Lung microvascular endothelial cell (primary cell): ENCODE measurements around the gene UBR7. TPM values are rescaled to one million over a fixed set of nuclear protein-coding genes. Genes with fewer than 3 reads are reported as not detected.
"Not testable (repeated sequence)": the region's sequence is repeated elsewhere in the genome, so short reads cannot be mapped to it uniquely, and the experiment has no call there.

ENCODE experiments used
- DNase-seq, 2 donors: peaks; one replicate each; pipeline versions ENCODE4 v3.0.0 to v3.0.0-alpha.2; 2010; ENCODE audit warnings: low read depth in 2 of 2
- total RNA-seq: library from RNA; depleted of rRNA; stranded (reverse); fragments of >200 nt; gene quantifications from 2 replicates; pipeline ENCODE4 v1.2.1, GENCODE V29; 2014

The UBR7 gene
- total RNA-seq: 36.4 and 45.8 TPM in 2 replicates

DNA sequence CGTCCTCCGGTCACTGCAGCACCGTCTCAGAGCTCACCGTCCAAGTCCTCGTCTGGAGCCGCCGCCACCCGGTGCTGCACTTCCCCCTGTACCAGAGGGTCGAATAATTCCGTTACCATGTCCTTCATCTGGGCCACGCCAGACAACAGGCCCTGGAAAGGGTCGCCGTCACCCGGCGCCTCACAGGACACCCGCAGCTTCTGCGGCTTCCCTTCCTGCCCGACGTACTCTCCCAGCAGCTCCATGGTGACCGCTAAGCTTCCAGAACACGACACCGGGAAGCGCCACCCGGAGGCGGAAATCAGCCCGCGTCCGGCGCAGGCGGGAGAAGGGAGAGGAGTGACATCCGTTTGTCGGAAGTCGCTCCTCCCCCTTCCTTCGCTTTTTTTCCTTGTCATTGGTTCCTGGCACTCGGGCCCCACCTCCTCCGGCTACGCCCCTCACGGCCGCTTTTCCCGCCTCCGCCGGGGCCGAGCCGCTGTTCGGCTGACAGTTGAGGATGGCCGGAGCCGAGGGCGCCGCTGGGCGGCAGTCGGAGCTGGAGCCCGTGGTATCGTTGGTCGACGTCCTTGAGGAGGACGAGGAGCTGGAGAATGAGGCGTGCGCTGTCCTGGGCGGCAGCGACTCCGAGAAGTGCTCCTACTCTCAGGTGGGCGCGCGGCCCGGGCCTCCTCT is at the start of gene UBR7, which contains the start of gene GON7:
UBR7 (plus strand) TSS at position 464 of the 675 bp plus-strand sequence; CDS start at position 500, 36 bp downstream.
GON7 (minus strand) TSS at position 273 of the 675 bp plus-strand sequence; CDS start at position 245, 28 bp downstream.
- DNase-seq: peak; percentile 97

DNA sequence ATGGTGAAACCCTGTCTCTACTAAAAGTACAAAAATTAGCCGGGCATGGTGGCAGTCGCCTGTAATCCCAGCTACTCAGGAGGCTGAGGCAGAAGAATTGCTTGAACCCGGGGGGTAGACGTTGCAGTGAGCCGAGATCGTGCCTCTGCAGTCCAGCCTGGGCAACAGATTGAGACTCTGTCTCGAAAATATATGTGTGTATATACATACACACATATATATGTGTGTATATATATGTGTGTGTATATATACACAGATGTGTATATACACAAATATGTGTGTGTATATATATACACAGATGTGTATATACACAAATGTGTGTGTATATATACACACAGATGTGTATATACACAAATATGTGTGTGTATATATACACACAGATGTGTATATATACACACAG is 48.7 kb upstream of the UBR7 start:
- DNase-seq: not testable (repeated sequence)

GRCh38 chr14:93159625-93160352 is 47.3 kb upstream of the UBR7 start:
- not testable (repeated sequence) for DNase-seq

DNA sequence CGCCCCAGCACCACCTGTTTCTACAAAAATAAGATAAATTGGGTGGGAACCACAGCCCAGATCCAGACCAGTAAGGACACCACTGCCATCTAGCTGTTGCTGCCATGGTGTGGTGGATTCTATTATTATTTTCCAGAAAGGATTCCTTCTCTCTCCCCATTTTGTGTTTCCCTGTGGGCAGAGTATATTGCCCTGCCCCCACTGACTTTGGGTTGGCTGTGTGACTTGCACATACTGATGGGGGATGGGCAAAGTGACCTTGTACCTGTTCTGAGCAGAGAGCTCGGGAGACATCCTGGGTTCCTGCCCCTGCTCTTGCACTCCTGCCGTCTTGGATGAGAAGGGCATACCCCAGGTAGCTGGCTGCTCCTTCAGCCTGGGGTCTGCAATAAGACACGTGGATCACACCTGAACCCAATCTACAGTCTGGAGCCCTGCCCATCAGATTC is 46.7 kb upstream of the UBR7 start:
- DNase-seq: peak; percentile 6 to 36

GRCh38 chr14:93161411-93161940 is 45.6 kb upstream of the UBR7 start:
- DNase-seq: no peak

DNA sequence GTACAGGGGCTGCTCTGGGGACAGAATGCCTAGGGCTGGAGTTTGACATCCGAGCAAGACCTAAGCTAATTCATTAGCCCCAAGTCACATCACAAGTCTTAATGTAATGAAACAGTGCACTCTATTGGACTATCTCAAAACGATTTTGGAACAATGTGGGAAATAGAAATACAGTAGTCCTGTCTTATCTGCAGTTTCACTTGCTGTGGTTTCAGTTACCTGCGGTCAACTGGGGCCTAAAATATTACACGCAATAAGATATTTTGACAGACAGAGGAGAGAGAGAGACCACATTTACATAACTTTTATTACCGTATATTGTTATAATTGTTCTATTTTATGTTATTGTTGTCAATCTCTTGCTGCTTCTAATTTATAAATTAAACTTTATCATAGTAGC is 43.5 kb upstream of the UBR7 start:
- no peak for DNase-seq

DNA sequence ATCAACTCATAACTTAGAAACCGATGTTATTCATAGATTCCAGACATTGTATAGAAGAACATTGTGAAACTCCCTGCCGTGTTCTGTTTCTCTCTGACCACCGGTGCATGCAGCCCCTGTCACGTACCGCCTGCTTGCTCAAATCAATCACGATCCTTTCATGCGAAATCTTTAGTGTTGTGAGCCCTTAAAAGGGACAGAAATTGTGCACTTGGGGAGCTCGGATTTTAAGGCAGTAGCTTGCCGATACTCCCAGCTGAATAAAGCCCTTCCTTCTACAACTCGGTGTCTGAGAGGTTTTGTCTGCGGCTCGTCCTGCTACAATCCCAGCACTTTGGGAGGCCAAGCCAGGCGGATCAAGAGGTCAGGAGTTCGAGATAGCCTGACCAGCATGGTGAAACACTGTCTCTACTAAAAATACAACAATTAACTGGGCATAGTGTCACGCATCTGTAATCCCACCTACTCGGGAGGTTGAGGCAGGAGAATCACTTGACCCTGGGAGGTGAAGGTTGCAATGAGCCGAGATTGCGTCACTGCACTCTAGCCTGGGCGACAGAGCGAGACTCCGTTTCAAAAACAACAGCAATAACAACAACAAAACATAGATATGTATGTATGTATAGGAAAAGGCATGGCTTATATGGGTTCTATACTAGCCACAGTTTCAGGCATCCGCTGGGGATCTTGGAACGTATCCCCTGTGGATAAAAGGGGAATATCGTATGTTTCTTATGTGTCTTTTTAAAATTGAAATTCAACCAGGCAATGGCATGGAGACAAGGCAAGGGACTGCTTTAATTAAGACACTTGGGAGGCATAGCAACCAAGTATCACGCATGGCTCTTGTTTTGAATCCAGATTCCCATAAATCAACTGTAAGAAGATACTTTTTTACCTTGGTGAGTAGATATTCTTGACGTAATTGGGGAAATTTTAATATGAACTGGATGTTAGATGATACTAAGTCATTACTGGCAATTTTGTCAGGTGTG is 41.5 kb upstream of the UBR7 start:
- DNase-seq: not testable (repeated sequence)

DNA sequence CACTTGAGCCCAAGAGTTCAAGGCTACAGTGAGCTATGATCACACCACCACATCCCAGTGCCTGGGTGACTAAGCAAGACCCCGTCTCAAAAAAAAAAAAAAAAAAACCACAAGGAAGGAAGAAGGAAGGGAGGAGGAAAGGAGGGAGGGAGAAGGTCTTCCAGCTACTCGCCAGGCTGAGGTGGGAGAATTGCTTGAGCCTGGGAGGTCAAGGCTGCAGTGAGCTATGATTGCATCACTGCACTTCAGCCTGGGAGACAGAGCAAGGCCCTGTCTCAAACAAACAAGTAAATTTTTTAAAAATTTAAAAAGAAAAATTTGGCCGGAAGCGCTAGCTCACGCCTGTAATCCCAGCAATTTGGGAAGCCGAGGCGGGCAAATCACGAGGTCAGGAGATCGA is 38.4 kb upstream of the UBR7 start:
- DNase-seq: not testable (repeated sequence)

DNA sequence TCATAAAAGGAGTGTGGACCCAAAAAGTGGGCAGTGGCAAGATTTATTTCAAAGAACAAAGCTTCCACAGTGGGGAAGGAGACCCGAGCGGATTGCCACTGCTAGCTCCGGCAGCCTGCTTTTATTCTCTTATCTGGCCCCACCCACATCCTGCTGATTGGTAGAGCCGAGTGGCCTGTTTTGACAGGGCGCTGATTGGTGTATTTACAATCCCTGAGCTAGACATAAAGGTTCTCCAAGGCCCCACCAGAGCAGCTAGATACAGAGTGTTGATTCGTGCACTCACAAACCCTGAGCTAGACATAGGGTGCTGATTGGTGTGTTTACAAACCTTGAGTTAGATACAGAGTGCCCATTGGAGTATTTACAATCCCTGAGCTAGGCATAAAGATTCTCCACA is 37.4 kb upstream of the UBR7 start:
- not testable (repeated sequence) for DNase-seq

DNA sequence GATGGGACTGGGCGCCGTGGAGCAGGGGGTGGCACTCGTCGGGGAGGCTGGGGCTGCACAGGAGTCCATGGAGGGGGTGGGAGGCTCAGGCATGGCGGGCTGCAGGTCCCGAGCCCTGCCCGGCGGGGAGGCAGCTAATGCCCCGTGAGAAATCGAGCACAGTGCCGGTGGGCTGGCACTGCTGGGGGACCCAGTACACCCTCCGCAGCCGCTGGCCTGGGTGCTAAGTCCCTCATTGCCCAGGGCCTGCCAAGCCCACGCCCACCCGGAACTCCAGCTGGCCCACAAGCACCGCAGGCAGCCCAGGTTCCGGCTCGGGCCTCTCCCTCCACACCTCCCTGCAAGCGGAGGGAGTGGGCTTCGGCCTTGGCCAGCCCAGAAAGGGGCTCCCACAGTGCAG is 36.9 kb upstream of the UBR7 start:
- not testable (repeated sequence) for DNase-seq

GRCh38 chr14:93171376-93171775 is 35.7 kb upstream of the UBR7 start:
- DNase-seq: no peak

DNA sequence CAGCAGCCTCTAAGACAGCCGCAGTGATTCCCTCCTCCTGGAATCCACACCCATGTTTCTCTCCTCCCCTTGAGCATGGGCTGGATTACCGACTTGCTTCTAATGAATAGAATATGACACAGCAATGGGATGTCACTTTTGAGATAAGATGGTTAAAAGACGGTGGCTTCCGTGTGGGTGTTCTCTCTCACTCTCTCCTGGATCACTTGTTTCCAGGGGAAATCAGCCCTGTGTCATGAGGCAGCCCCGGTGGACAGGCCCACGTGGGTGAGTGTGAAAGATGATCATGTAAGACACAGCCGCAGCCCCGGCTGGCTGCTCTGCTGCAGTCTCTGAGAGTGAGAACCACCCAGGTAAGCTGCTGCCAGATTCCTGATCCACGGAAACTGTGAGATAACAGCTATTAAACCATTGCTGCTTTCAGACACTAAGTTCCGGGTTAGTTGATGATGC is 33.1 kb upstream of the UBR7 start:
- peak in 1 of 2 donors; percentile 15 for DNase-seq

GRCh38 chr14:93174731-93175130 is 32.3 kb upstream of the UBR7 start:
- not testable (repeated sequence) for DNase-seq

DNA sequence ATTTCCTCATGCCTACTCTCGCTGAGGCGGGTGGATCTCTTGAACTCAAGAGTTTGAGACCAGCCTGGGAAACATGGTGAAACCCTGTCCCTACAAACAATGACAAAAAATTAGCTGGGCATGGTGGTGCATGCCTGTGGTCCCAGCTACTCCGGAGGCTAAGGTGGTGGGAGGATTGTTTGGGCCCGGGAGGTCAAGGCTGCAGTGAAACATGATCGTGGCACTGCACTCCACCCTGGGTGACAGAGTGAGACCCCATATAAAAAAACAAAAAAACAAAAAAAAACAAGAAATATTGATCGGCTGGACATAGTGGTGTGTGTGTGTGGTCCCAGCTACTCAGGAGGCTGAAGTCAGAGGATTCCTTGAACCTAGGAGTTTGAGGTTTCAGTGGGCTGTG is 31.6 kb upstream of the UBR7 start:
- no peak for DNase-seq

- no peak for DNase-seq
Observed at GRCh38 chr14:93183596-93184317, 23.3 kb upstream of the UBR7 start.

DNA sequence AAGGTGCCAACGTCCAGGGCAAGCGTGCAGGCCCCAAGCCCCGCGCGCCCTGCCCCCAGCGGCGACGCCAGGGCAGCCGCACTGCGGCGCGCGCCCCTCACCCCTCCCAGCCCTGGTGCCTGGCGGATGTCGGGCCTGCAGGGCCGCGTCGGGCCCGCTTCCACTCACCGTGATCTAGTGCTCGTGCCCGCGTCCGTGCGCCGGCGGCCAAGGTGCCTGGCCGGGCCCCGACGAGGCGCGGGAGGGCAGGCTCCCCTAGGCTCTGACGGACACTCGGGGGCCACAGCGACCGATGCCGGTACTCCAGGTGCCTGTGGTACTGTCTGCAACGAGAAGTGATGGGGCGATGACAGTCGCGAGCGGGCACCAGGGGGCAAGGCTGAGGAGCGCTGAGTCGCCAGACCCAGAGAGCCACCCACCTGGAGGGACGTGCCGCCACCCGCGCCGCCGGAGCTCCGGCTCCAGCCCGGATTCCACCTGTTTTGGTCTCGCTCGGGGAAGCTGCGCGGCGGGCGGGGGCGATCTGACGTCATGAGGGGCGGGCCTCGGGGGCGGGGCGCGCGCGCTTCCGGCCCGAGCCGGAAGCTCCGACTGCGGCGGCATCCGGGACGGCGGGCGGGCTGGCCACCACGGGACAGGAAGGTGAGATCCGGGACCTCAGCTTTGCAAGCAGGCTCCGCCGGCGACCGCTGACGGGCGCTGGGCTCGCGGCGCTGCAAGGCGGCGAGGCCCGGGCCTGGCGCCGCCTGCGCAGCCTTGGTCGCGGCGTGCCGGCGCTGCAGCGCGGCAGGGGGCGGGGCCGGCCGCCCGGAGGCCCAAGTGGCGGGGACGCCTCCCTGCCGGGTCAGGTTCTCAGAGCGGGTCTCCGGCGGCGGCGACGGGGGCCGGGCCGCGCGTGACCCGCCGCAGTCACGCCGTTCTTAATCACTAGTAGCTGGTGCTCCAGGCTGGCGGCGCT is 22.4 kb upstream of the UBR7 start, which contains the start of the genes LYSET and MOAP1:
LYSET (plus strand) TSS at position 927 of the 958 bp plus-strand sequence. CDS start 89 bp downstream, outside the sequence.
MOAP1 (minus strand) TSS at position 507 of the 958 bp plus-strand sequence. CDS start 655 bp downstream, outside the sequence.
- peak; percentile 94 to 96 for DNase-seq

DNA sequence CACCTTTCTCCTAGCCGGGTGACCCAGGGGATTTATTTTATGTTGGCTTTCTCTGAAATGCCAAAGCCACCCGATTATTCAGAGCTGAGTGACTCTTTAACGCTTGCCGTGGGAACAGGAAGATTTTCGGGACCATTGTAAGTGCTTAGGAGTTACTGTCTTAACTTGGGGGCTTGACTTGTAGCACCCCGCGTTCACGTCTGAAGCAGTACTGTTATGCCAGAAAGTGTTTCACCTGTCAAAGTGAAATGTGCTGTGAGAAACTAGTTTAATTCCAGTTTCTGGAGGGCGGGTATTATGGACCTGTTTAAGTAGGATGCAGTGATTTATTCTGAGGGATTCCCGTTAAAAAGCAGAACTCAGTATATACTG is 21.7 kb upstream of the UBR7 start:
- DNase-seq: no peak

- no peak for DNase-seq
Observed at GRCh38 chr14:93186466-93186865, 20.6 kb upstream of the UBR7 start.

GRCh38 chr14:93186956-93187355 is 20.1 kb upstream of the UBR7 start:
- DNase-seq: no peak
